ENCODE results near the gene TEAD4. TPM values are rescaled to one million over a fixed set of nuclear protein-coding genes. Genes with fewer than 3 reads are reported as not detected.

The TEAD4 gene
- total and polyA plus RNA-seq, 2 donors from 2014 or later: 19.8 to 40.9 TPM

DNA sequence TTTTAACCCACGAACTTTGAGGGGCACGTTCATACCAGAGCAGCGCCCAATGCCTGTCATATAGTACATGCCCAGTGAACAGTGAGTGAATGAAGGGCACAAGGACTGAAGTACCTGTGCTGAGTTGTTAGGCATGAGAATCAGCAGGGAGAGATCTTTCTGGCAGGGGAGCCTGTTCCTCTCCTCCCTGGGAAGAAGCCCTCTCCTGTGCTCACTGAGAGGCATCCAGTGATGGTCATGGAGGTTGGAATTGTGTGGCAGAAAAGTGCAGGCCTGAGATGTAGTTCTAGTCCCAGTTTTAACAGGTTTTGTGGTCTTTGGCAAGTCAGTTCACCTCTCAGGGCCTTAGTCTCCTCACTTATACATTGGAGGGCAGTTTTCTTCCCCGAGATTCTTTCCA lies 20.6 kb downstream of the TEAD4 start:
- no peaks in the 10 kb centered on the region for H3K9me3 ChIP-seq (ENCODE audit: control insufficient read depth in 2 of 3, insufficient read depth in 1 of 3, low read length in 3 of 3)
- no peak overlapping the region for H3K4me3 ChIP-seq (ENCODE audit: low read length in 3 of 3)
- no peaks in the 10 kb centered on the region for H3K36me3 ChIP-seq (ENCODE audit: control insufficient read depth in 2 of 3, insufficient read depth in 3 of 3, low read length in 3 of 3)
- H3K27me3 ChIP-seq (ENCODE audit: control insufficient read depth, insufficient read depth, low read length): no peaks in the 10 kb centered on the region
- no peak overlapping the region for H3K9ac ChIP-seq (ENCODE audit: low read length in 3 of 3)
- no peak overlapping the region for H3K27ac ChIP-seq (ENCODE audit: low read depth in 2 of 2, low read length in 2 of 2)
- intact Hi-C loops (cut with DNase I): no loop called here
- FAIRE-seq: no peak
- no peak for DNase-seq
- TF ChIP-seq, protein P1, sequence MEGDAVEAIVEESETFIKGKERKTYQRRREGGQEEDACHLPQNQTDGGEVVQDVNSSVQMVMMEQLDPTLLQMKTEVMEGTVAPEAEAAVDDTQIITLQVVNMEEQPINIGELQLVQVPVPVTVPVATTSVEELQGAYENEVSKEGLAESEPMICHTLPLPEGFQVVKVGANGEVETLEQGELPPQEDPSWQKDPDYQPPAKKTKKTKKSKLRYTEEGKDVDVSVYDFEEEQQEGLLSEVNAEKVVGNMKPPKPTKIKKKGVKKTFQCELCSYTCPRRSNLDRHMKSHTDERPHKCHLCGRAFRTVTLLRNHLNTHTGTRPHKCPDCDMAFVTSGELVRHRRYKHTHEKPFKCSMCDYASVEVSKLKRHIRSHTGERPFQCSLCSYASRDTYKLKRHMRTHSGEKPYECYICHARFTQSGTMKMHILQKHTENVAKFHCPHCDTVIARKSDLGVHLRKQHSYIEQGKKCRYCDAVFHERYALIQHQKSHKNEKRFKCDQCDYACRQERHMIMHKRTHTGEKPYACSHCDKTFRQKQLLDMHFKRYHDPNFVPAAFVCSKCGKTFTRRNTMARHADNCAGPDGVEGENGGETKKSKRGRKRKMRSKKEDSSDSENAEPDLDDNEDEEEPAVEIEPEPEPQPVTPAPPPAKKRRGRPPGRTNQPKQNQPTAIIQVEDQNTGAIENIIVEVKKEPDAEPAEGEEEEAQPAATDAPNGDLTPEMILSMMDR (IDR thresholded peaks at IDR 0.05; ENCODE audit: borderline replicate concordance, extremely low read depth, insufficient read depth): no peak
- no peaks in the 10 kb centered on the region for H3K4me1 ChIP-seq (ENCODE audit: control insufficient read depth in 2 of 3, insufficient read depth in 2 of 3, low read depth in 1 of 3, low read length in 3 of 3)

DNA sequence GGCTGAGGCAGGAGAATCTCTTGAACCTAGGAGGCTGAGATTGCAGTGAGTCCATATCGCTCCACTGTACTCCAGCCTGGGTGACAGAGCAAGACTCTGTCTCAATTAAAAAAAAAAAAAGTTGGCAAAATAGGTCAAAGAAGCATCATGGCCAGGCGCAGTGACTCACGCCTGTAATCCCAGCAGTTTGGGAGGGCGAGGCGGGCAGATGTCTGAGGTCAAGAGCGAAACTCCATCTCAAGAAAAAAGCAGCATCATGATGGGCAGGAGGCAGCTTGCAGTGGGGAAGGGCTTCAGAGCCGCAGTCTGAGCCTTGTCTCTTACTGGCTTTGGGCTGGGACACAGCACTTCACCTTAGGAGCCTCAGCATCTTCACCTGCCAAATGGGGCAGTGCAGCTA lies 21.4 kb downstream of the TEAD4 start:
- no peak for FAIRE-seq
- Histone ChIP-seq H3K4me3 (ENCODE audit: low read length in 3 of 3) (no peak overlapping the region), H3K36me3 (ENCODE audit: control insufficient read depth in 2 of 3, insufficient read depth in 3 of 3, low read length in 3 of 3) (no peaks in the 10 kb centered on the region), H3K4me1 (ENCODE audit: control insufficient read depth in 2 of 3, insufficient read depth in 2 of 3, low read depth in 1 of 3, low read length in 3 of 3) (no peaks in the 10 kb centered on the region), H3K9me3 (ENCODE audit: control insufficient read depth in 2 of 3, insufficient read depth in 1 of 3, low read length in 3 of 3) (no peaks in the 10 kb centered on the region), H3K9ac (ENCODE audit: low read length in 3 of 3) (no peak overlapping the region), H3K27me3 (ENCODE audit: control insufficient read depth, insufficient read depth, low read length) (no peaks in the 10 kb centered on the region), H3K27ac (ENCODE audit: low read depth in 2 of 2, low read length in 2 of 2) (no peak overlapping the region)
- DNase-seq: no peak
- intact Hi-C loops (cut with DNase I): no loop called here
- TF ChIP-seq, protein P1 (IDR thresholded peaks at IDR 0.05; ENCODE audit: borderline replicate concordance, extremely low read depth, insufficient read depth): no peak

DNA sequence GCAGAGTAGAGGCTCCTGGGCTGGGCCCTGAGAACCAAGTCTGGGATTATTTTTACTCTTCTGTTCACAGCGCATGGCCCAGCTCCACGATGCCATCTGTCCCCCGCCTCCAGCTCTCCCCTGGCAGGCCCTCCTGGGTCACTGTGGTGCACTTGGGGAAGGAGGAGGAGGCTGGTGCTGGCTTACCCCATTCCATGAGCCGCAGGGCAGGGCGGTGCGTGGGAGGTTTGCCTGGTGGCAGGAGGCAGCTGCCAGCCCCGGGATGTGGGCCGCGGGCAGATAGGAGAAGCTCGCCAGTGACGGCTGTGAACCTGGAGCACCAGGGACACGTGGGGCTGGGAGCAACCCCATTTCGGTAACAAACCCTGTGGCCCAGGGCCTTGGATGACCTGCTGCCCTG lies 23.2 kb downstream of the TEAD4 start:
- no peak overlapping the region for H3K9ac ChIP-seq (ENCODE audit: low read length in 3 of 3)
- no peaks in the 10 kb centered on the region for H3K9me3 ChIP-seq (ENCODE audit: control insufficient read depth in 2 of 3, insufficient read depth in 1 of 3, low read length in 3 of 3)
- H3K4me3 ChIP-seq (ENCODE audit: low read length in 3 of 3): no peak overlapping the region
- FAIRE-seq (no peak), DNase-seq (peak in 2 of 5 donors; percentile 45 to 60)
- H3K27me3 ChIP-seq (ENCODE audit: control insufficient read depth, insufficient read depth, low read length): no peaks in the 10 kb centered on the region
- no peaks in the 10 kb centered on the region for H3K36me3 ChIP-seq (ENCODE audit: control insufficient read depth in 2 of 3, insufficient read depth in 3 of 3, low read length in 3 of 3)
- TF ChIP-seq, protein P1 (IDR thresholded peaks at IDR 0.05; ENCODE audit: borderline replicate concordance, extremely low read depth, insufficient read depth): no peak
- H3K27ac ChIP-seq (ENCODE audit: low read depth in 2 of 2, low read length in 2 of 2): no peak overlapping the region
- intact Hi-C loops (cut with DNase I): no loop called here
- no peaks in the 10 kb centered on the region for H3K4me1 ChIP-seq (ENCODE audit: control insufficient read depth in 2 of 3, insufficient read depth in 2 of 3, low read depth in 1 of 3, low read length in 3 of 3)

DNA sequence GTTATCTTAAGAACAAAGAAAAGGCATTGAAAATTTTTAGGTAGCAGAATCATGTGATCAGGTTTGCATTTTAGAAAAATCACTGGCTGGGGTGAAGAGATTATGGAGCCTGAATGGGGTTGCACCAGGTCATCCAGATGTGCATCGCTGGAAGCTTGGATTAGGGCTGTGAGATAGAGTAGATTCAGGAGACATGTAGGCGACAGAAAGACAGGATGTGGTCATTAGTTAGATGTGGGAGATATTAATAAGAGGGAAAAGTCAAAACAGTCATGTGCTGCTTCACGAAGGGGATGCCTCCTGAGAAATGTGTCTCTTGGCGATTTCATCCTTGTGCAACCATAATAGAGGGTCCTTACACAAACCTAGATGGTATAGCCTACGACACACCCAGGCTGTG lies 25.1 kb downstream of the TEAD4 start:
- Histone ChIP-seq H3K4me1 (ENCODE audit: control insufficient read depth in 2 of 3, insufficient read depth in 2 of 3, low read depth in 1 of 3, low read length in 3 of 3) (no peaks in the 10 kb centered on the region), H3K36me3 (ENCODE audit: control insufficient read depth in 2 of 3, insufficient read depth in 3 of 3, low read length in 3 of 3) (no peaks in the 10 kb centered on the region), H3K27me3 (ENCODE audit: control insufficient read depth, insufficient read depth, low read length) (no peaks in the 10 kb centered on the region), H3K9ac (ENCODE audit: low read length in 3 of 3) (no peak overlapping the region), H3K27ac (ENCODE audit: low read depth in 2 of 2, low read length in 2 of 2) (no peak overlapping the region), H3K4me3 (ENCODE audit: low read length in 3 of 3) (no peak overlapping the region), H3K9me3 (ENCODE audit: control insufficient read depth in 2 of 3, insufficient read depth in 1 of 3, low read length in 3 of 3) (no peaks in the 10 kb centered on the region)
- intact Hi-C loops (cut with DNase I): no loop called here
- TF ChIP-seq, protein P1 (IDR thresholded peaks at IDR 0.05; ENCODE audit: borderline replicate concordance, extremely low read depth, insufficient read depth): no peak
- no peak for DNase-seq
- no peak for FAIRE-seq
